GM21528 (cell line): Measurements from ENCODE around the gene ZSCAN21.

ENCODE experiments used
- ATAC-seq: cut with Tn5 transposase; IDR thresholded peaks from one replicate; pipeline ENCODE4 v1.9.1; 2021; ENCODE audit warnings: mild to moderate bottlenecking, moderate library complexity; ENCODE audit not compliant: unreplicated experiment, low FRiP score

The ZSCAN21 gene

DNA sequence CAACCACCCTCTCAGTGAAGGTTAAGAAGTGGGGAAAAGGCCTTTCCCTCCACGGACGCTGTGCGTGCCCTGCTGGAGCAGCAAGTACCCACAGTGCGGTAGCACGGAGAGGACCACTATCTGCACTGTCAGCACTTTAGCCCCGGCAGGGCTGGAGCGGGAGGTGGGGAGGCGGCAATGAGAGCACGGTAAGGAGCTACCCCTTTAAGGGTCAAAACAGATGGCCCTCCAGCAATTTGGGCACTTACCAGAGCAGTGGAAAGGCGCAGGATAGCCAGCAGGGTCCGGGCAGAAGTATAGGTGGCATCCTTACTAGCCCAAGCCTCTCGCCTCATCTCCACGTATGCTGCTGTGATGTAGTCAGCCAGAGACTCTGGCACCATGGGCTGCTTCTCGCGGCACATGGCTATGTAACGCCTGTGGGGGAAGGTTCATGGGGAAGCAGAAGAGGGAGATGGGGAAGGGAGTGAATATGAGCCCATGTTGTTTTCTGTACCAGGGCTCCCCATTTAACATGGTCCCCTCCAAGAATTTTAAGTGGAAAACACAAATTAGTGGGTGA lies 44.4 kb downstream of the ZSCAN21 start:
- no peak for ATAC-seq

DNA sequence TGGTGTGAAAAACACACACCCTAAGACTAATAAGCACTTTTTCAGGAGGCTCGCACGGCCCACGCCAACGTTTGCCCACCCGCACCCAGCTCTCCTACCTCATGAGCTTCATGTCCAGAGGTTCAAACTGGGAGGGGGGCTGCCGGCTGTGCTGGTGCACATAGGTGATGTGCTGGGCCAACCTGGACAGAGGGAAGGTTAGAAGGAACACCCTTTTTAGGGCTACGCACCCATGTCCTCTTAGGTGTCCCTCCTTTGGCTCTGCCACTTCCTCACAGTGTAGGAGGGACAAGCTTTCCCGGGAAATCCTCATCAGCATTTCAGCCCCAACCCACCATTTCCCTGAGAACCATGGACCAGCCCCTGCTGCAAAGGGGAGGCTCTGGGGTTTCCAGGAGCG lies 45.7 kb downstream of the ZSCAN21 start:
- ATAC-seq: no peak

DNA sequence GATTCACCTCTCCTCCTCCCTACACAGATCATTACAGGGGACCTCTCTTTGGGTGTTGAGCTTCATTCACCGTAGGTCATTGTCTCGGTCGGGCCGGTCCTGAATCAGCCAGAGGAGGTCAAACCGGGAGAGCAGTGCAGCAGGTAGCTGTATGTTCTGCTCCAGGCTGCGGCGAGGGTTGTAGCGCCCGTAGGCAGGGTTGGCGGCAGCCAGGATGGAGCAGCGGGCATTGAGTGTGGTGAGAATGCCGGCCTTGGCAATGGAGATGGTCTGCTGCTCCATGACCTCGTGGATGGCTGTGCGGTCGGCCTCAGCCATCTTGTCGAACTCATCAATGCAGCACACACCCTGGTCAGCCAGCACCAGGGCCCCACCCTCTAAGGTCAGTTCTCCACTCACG lies 46.1 kb downstream of the ZSCAN21 start:
- no peak for ATAC-seq

DNA sequence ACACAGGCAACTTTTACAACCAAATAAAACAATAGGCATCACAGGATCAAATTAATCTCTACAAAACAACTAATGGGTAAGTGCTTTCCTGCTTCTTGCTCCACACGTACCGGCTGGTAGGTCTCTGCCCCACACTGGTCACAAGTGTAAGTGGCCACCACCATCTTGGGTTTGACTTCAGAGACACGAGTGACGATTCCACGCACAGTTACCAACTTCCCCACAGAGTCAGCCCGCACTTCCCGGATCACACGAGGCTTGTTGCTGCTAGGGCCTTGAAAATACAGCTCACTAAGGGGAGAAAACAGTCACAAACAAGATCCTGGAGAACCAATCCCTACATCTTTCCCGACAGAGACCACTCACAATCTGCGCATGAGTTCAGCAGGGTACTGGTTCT lies 49.3 kb downstream of the ZSCAN21 start:
- no peak for ATAC-seq

DNA sequence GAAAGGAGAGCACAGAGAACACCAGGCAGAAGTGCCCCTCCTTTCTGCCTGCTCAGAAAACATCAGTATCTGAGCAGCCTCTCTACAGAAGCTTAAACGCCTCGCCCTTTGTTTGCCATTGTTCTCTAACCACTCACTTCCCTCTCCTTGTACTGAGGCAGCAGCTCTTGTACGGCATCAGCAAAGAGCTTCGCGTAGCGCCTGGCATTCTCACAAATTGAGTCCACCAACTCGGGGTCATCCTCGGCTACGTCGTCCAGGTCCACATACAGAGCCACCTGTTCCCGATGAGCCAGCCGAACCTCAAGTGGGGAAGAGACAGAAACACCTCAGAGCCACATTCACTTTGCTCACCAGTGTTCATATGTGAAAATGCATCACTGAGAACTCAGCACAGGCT lies 49.9 kb downstream of the ZSCAN21 start:
- no peak for ATAC-seq

DNA sequence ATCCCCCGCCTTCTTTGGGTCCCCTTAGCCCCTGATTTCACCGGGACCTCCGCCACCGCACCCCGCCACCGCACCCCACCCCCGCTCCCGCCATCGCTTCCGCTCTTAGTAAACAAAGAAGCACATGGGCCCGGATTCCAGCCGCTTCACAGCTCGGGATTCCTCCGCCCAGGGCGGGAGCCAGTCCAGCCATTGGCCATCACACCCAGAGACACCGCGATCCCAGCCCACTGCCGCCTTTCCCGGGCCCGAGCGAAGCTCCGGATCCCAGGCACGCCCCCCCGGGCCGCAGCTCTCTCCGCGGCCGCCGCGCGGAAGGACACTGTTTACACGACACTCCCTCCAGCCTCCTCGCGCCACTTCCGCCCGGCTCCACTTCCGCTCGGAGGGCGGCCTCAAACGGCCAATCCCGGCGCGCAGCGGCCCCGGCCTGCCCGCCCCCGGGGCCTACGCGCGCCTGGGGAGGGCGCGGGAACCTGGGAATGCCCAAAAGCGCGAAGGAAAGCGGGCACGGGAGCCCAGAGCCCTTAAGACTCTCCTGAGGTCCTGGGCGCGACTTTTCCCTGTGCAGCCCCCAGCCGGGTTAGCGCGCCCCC lies 50.9 kb downstream of the ZSCAN21 start:
- ATAC-seq: peak; percentile 73

DNA sequence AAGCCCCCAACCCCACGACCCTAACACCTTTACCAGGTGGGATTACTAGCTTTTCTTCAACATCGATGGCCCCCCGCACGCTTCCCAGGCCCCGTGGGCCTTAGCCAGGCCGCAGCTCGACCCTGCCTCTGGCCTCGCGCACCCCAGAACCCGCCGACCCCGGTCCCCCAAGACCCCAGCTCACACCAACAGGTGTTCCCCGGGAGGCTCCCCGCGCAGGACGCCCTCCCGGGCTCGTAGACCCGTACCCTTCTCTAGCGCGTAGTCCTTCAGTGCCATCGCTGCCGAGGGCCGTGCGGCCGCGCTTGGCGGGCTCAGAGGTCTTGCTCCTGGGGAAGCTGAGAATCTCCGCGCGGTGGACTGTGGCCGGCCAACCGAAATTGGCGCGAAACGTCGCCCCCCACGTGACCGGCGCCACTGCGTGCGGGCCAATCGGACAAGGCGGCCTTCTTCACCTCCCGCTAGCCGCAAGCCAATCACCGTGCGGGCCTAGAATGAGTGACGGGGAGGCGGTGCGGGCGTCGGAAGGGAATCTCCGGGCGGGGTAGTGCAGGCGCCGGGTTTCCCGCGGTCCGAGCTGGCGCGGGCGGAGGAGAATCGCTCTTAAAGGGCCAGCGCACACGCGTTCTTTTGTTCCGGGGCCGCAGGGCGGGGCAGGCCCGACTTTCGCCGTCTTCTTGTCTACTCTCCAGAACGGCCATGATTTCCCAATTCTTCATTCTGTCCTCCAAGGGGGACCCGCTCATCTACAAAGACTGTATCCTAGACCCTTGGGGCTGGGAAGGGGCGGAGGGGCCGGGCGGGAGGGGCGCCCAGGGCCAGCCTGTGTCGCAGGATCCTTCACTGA lies 51.7 kb downstream of the ZSCAN21 start, which contains the start of the genes AP4M1 and MCM7:
Gene AP4M1 (plus strand): TSS at position 628 of the 847 bp plus-strand sequence. CDS start 72 bp downstream, at position 700.
Gene MCM7 (minus strand): TSS at position 382 of the 847 bp plus-strand sequence. CDS start 103 bp downstream, at position 279.
- peak; percentile 80 for ATAC-seq

DNA sequence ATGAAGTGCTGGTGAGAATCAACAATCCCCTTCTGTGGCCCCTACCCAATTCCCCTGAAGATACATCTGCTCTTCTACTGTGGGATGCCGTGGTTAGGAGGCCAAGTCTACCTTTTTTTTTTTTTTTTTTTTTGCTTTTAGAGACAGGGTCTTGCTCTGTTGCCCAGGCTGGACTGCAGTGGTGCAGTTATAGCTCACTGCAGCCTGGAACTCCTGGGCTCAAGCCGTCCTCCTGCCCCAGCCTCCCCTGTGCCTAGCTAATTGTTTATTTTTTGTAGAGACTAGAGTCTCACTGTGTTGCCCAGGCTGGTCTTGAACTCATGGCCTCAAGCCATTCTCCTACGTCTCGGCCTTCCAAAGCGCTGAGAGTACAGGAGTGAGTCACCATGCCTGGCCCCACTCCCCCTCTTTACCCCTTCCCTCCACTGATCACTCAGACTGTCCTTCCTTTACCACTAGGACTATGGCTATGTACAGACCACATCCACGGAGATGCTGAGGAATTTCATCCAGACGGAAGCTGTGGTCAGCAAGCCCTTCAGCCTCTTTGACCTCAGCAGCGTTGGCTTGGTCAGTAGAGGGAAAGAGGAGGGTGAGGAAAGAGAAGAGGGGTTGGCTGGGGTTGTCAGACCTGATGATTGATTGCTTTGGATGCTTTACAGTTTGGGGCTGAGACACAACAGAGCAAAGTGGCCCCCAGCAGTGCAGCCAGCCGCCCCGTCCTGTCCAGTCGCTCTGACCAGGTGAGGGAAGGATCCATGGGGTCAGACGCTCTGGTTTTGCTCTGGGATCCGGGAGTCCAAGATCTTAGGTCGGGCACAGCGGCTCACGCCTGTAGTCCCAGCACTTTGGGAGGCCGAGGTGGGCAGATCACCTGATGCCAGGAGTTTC lies 53.6 kb downstream of the ZSCAN21 start:
- no peak for ATAC-seq

DNA sequence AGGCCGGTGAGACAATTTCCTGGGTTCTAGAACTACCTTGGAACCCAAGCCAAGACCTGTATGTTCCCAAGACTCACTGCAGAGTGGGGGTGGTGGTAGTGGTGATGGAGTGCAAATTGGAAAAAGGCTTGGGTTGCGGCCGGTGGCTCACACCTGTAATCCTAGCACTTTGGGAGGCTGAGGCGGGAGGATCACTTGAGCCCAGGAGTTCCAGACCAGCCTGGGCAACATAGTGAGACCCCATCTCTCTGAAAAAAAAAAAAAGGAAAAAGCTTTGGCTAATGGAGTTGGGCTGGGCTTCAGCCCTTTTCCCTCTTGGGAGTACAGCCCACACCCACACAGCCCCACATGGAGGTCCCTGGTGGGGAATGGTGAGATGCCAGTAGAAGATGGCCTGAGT lies 56.0 kb downstream of the ZSCAN21 start:
- ATAC-seq: no peak

DNA sequence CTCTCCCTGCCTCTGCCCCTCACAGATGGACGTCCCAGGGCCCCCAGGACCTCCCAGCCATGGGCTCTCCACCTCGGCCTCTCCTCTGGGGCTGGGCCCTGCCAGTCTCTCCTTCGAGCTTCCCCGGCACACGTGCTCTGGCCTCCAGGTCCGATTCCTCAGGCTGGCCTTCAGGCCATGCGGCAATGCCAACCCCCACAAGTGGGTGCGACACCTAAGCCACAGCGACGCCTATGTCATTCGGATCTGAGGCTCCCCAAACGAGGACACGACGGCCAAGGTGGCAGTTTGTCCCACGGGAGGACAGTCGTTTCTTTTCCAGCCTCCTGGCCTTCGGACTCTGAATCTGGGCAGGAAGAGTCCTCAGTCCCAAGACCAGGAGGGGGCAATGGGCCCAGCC lies 57.1 kb downstream of the ZSCAN21 start:
- no peak for ATAC-seq

DNA sequence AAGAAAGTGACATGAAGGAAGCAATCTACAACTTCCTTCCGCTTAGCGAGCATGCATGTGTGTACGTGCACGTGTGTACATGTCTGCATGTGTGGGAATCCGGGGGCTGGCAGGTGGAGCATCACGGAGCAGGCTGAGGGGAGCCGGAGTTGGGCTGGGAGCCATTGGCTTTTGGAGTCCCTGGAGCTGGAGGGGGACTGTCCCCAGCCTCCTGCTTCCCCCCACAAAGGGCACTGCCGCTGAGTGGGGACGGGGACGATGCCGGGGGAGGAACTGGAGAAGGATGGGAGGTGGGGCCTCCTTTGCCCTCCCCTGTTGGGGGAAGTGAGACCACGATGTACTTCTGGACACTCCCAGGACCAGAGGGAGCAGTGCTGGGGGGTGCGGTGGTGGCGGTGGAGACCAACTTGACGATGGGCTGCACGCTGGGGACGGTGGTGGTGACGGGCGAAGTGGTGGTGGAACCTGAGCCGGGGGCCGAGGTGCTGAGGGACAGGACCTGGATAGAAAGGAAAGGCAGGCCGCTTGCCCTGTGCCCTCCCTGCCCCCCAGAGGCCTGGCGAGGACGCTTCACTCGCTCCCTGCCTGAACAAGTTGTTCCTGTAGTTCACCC lies 57.7 kb downstream of the ZSCAN21 start:
- ATAC-seq: no peak

DNA sequence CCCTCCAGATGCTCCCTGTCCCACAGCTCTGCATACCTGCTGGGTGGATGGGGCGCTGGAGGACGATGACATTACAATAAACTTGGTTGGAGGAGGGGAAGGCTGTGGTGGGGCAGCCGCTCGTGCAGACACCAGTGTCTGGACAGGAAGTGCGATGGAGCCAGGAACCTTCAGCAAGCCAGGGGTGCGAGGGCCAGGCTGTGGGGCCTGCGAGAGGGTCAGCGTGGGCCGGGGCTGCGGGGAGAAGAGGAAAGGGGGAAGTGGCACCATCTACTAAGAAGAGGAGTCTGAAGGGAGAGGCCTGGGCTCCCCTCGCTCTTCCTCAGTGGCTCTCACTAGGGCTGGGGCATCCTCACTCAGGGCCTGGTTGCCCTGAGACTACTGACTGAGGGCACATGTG lies 58.3 kb downstream of the ZSCAN21 start:
- ATAC-seq: no peak

DNA sequence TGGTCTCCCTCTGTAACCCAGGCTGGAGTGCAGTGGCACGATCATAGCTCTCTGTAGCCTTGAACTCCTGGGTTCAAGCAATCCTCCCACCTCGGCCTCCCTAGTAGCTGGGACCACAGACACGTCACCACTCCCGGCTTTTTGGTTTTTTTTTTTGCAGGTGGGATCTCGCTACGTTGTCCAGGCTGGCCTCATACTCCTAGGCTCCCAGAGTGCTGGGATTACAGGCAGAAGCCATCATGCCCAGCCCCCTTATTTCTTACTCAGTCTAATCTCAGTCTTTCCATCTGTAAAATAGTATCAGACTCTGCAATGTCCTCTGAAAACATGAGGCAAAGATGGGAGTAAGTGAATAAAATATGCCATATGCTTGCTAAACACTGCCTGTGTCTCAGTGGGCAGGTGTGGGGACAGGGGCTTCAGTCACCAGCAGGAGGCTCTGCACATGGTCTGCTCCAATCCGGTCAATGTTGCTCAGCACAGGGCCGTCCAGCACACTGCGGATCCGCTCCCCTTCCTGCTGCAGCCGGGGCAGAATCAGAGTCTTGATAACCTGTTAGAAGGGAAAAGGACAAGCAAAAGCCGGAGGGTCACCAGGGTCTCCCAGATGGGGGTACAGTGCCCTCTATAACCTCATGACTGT lies 60.1 kb downstream of the ZSCAN21 start:
- no peak for ATAC-seq

DNA sequence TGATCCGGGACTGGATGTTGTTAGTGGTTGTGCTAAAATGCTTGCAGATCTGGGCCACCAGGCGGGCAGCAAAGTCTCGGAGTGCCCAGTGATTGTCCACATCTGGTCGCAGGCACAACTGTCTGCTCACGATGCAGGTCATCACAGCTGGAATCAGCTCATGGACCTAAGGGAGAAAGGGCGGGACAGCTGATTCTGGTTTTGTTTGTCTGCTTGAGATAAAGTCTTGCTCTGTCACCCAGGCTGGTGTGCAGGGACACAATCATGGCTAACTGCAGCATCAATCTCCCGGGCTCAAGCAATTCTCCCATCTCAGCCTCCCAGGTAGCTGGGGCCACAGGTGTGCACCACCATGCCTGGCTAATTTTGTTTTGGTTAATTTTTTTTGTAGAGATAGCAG lies 61.6 kb downstream of the ZSCAN21 start:
- no peak for ATAC-seq

DNA sequence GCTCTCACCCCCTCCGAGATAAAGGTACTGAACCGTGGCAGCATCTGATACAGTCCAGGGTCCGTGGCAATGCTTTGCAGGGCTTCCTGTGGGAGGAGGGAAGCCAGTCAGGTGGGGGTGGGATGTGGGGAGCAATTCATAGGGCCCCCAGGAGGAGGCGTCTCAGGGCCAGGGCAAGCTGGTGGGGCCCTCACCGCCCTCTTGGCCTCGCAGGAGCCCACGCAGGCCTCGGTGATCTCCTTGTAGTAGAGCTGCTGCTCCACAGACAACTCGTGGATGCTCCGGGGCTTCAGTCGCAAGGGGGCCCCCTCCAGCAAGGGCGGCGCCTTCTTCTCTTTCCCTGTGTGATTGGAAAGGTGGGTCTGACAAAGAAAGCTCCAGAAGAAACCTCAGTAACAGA lies 62.3 kb downstream of the ZSCAN21 start:
- ATAC-seq: no peak
